Measurements from ENCODE around the gene FANCF. TPM values are rescaled to one million over a fixed set of nuclear protein-coding genes. Genes with fewer than 3 reads are reported as not detected.

FANCF gene
- total RNA-seq, 1 experiment from 2014 or later = 5.2 TPM

GRCh38 chr11:22640862-22641261 lies 15.2 kb upstream of the FANCF start (continued):
- no peak for TF ChIP-seq POLR2AphosphoS5 (IDR thresholded peaks at IDR 0.05; ENCODE audit: low read depth, low read length)
- no peak for TF ChIP-seq CEBPB (IDR thresholded peaks at IDR 0.05; ENCODE audit: low read depth)
- TF ChIP-seq CBX3 (IDR thresholded peaks at IDR 0.05; ENCODE audit: low read depth) = no peak

GRCh38 chr11:22635689-22636088 lies 10.1 kb upstream of the FANCF start:
- no peak for ATAC-seq
- ChIA-PET RAD21 (ENCODE audit: low non-redundant PET in 1 of 2, low total read pairs in 2 of 2, uncharacterized antibody in 2 of 2, unreplicated experiment in 2 of 2) (no interaction called here), CTCF (no interaction called here), POLR2A (no interaction called here)
- H3K9me2 ChIP-seq (ENCODE audit: insufficient read depth) = no peaks in the 10 kb centered on the region
- intact Hi-C loops (cut with micrococcal nuclease) = no loop called here
- H3K4me2 ChIP-seq (ENCODE audit: low read length) = no peak overlapping the region
- H3K27me3 ChIP-seq (ENCODE audit: insufficient read depth, low read length) = no peaks in the 10 kb centered on the region
- H3K9ac ChIP-seq (ENCODE audit: low read length) = no peak overlapping the region
- H3K27ac ChIP-seq (ENCODE audit: low read depth, low read length) = no peak overlapping the region
- no peak overlapping the region for H2AFZ ChIP-seq (ENCODE audit: low read depth, low read length, poor library complexity, severe bottlenecking)
- H3K4me1 ChIP-seq (ENCODE audit: control insufficient read depth in 1 of 2, insufficient read depth in 2 of 2, low read length in 2 of 2) = no peaks in the 10 kb centered on the region
- H3K4me3 ChIP-seq (replicated peaks in 1 of 2; ENCODE audit: low read depth in 1 of 2, low read length in 2 of 2) = no peak overlapping the region
- no peaks in the 10 kb centered on the region for H3K79me2 ChIP-seq (ENCODE audit: insufficient read depth, low read length)
- TF ChIP-seq ZFX (IDR thresholded peaks at IDR 0.05) = no peak
- TF ChIP-seq CBX3 (IDR thresholded peaks at IDR 0.05; ENCODE audit: low read depth) = no peak
- TF ChIP-seq ELF1 (IDR thresholded peaks at IDR 0.05; ENCODE audit: borderline replicate concordance, low read depth) = no peak
- TF ChIP-seq SRF (IDR thresholded peaks at IDR 0.05; ENCODE audit: low read depth) = no peak
- TF ChIP-seq ZBTB33 (IDR thresholded peaks at IDR 0.05; ENCODE audit: extremely low read depth, insufficient replicate concordance, low read length) = no peak
- no peak for TF ChIP-seq MAX (IDR thresholded peaks at IDR 0.05)
- no peak for TF ChIP-seq ATF3 (IDR thresholded peaks at IDR 0.05)
- no peak for TF ChIP-seq ZNF274 (IDR thresholded peaks at IDR 0.05; ENCODE audit: low read depth, low read length)
- no peak for TF ChIP-seq SP1 (IDR thresholded peaks at IDR 0.05; ENCODE audit: low read depth)
- TF ChIP-seq RAD21 (IDR thresholded peaks at IDR 0.05; ENCODE audit: low read depth) = no peak
- TF ChIP-seq CEBPB (IDR thresholded peaks at IDR 0.05; ENCODE audit: low read depth) = no peak
- TF ChIP-seq REST (IDR thresholded peaks at IDR 0.05; ENCODE audit: low read depth) = no peak
- TF ChIP-seq EZH2 (IDR thresholded peaks at IDR 0.05) = no peak
- no peak for TF ChIP-seq TCF7L2 (IDR thresholded peaks at IDR 0.05; ENCODE audit: borderline replicate concordance, extremely low read depth, insufficient read depth, insufficient read length)
- TF ChIP-seq CTCF (IDR thresholded peaks at IDR 0.05 in 2 of 3, conservative IDR thresholded peaks at IDR 0.05 in 1 of 3; ENCODE audit: borderline replicate concordance in 1 of 3, insufficient read depth in 1 of 3, low read depth in 2 of 3, low read length in 2 of 3) = no peak
- no peak for TF ChIP-seq EGR1 (IDR thresholded peaks at IDR 0.05; ENCODE audit: low read depth)
- no peak for DNase-seq (ENCODE audit: low read depth, low spot score)
- no peaks in the 10 kb centered on the region for H4K20me1 ChIP-seq (ENCODE audit: insufficient read depth)
- H3K9me3 ChIP-seq (ENCODE audit: control insufficient read depth in 1 of 2, insufficient read depth in 1 of 2, low read depth in 1 of 2, low read length in 2 of 2) = no peaks in the 10 kb centered on the region
- no TSS peak for BruUV-seq (replicated peaks)
- no peaks in the 10 kb centered on the region; a peak in 1 of 4 replicates for H3K36me3 ChIP-seq (ENCODE audit: control insufficient read depth in 1 of 2, insufficient read depth in 2 of 2, low read length in 2 of 2)

All from HCT116 (cell line).